ENCODE results near the gene PURB. TPM values are rescaled to one million over a fixed set of nuclear protein-coding genes. Genes with fewer than 3 reads are reported as not detected.

Gene PURB
- total RNA-seq, 2 experiments from 2014 or later: 17.0 to 17.4 TPM

- Mint-ChIP-seq H3K36me3 (ENCODE audit: low read depth) (no peaks in the 10 kb centered on the region), H3K9me3 (no peaks in the 10 kb centered on the region), H3K4me3 (no peak overlapping the region), H3K27me3 (no peaks in the 10 kb centered on the region), H3K4me1 (ENCODE audit: low read depth) (peaks cover 7% of the 10 kb centered on the region), H3K27ac (no peak overlapping the region)
- Histone ChIP-seq H3K9me3 (ENCODE audit: control insufficient read depth in 1 of 2, insufficient read depth in 1 of 2, low read length in 2 of 2) (no peaks in the 10 kb centered on the region), H3K27ac (ENCODE audit: low read depth in 1 of 2, low read length in 2 of 2) (no peak overlapping the region), H3K27me3 (ENCODE audit: control insufficient read depth in 1 of 2, insufficient read depth in 2 of 2, low read length in 2 of 2) (no peaks in the 10 kb centered on the region), H3K4me3 (ENCODE audit: low read length) (no peak overlapping the region), H3K36me3 (ENCODE audit: insufficient read depth, low read length) (no peaks in the 10 kb centered on the region), H3K4me1 (ENCODE audit: insufficient read depth, low read length) (peaks cover 9% of the 10 kb centered on the region)
- intact Hi-C loops (cut with DNase I, micrococcal nuclease): no loop called here
- CTCF ChIA-PET: interaction anchor here (1.1 to 2.2 kb wide), 5 partner anchors 34 to 332 kb away, joined by 3 to 11 read pairs (median 5); no protein-coding TSS in a partner anchor
- ATAC-seq (ENCODE audit: poor library complexity) (no peak), DNase-seq (no peak)
- TF ChIP-seq CTCF (IDR thresholded peaks at IDR 0.05): no peak
- POLR2A ChIA-PET: interaction anchor here (0.6 to 0.7 kb wide), 2 partner anchors 34 to 79 kb away, joined by 3 to 4 read pairs; partner anchors contain the start of gene PURB
Observed at GRCh38 chr7:44920119-44920518, 34.8 kb upstream of the PURB start.

- H3K4me3 ChIP-seq (ENCODE audit: low read length): no peak overlapping the region
- ChIA-PET POLR2A (no interaction called here), CTCF (interaction anchor here (1.1 to 1.3 kb wide), 2 partner anchors 61 kb away, joined by 4 read pairs; no protein-coding TSS in a partner anchor)
- H3K27me3 Mint-ChIP-seq: no peaks in the 10 kb centered on the region
- no peaks in the 10 kb centered on the region for H3K9me3 Mint-ChIP-seq
- no peaks in the 10 kb centered on the region for H3K36me3 Mint-ChIP-seq (ENCODE audit: low read depth)
- H3K4me3 Mint-ChIP-seq: no peak overlapping the region
- ATAC-seq (ENCODE audit: poor library complexity) (no peak), DNase-seq (no peak)
- H3K9me3 ChIP-seq (ENCODE audit: control insufficient read depth in 1 of 2, insufficient read depth in 1 of 2, low read length in 2 of 2): no peaks in the 10 kb centered on the region
- no peaks in the 10 kb centered on the region for H3K27me3 ChIP-seq (ENCODE audit: control insufficient read depth in 1 of 2, insufficient read depth in 2 of 2, low read length in 2 of 2)
- no peak for TF ChIP-seq CTCF (IDR thresholded peaks at IDR 0.05)
- H3K27ac Mint-ChIP-seq: no peak overlapping the region
- intact Hi-C loops (cut with DNase I, micrococcal nuclease): loop anchor here in 1 of 2 experiments (2.0 kb wide), 1 partner anchor 31 kb away; no protein-coding TSS in a partner anchor
- H3K36me3 ChIP-seq (ENCODE audit: insufficient read depth, low read length): no peaks in the 10 kb centered on the region
- peaks cover 10% of the 10 kb centered on the region for H3K4me1 Mint-ChIP-seq (ENCODE audit: low read depth)
- H3K27ac ChIP-seq (ENCODE audit: low read depth in 1 of 2, low read length in 2 of 2): no peak overlapping the region
- H3K4me1 ChIP-seq (ENCODE audit: insufficient read depth, low read length): peaks cover 9% of the 10 kb centered on the region
Observed at GRCh38 chr7:44918029-44918428, 32.7 kb upstream of the PURB start.

DNA sequence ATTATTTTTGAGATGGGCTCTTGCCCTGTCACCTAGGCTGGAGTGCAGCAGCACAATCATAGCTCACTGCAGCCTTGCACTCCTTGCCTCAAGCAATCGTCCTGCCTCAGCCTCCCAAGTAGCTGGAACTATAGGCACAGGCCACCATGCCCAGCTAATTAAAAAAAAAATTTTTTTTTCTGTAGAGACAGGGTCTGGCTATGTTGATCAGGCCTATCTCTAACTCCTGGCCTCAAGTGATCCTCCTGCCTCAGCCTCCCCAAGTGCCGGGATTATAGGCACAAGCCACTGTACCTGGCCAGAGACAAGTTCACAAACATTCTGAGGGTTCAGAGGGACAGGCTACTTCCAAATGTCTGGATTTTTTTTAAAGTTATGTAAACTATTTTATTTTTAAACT lies 32.1 kb upstream of the PURB start:
- H3K4me3 Mint-ChIP-seq: no peak overlapping the region
- Histone ChIP-seq H3K4me3 (ENCODE audit: low read length) (no peak overlapping the region), H3K36me3 (ENCODE audit: insufficient read depth, low read length) (no peaks in the 10 kb centered on the region), H3K27me3 (ENCODE audit: control insufficient read depth in 1 of 2, insufficient read depth in 2 of 2, low read length in 2 of 2) (no peaks in the 10 kb centered on the region), H3K9me3 (ENCODE audit: control insufficient read depth in 1 of 2, insufficient read depth in 1 of 2, low read length in 2 of 2) (no peaks in the 10 kb centered on the region), H3K4me1 (ENCODE audit: insufficient read depth, low read length) (peaks cover 9% of the 10 kb centered on the region), H3K27ac (ENCODE audit: low read depth in 1 of 2, low read length in 2 of 2) (no peak overlapping the region)
- ATAC-seq (ENCODE audit: poor library complexity): no peak
- no peaks in the 10 kb centered on the region for H3K27me3 Mint-ChIP-seq
- POLR2A ChIA-PET: no interaction called here
- no peaks in the 10 kb centered on the region for H3K9me3 Mint-ChIP-seq
- intact Hi-C loops (cut with DNase I, micrococcal nuclease): no loop called here
- H3K36me3 Mint-ChIP-seq (ENCODE audit: low read depth): no peaks in the 10 kb centered on the region
- peaks cover 10% of the 10 kb centered on the region for H3K4me1 Mint-ChIP-seq (ENCODE audit: low read depth)
- CTCF ChIA-PET: interaction anchor here (1.3 kb wide), 1 partner anchor 61 kb away, joined by 4 read pairs; no protein-coding TSS in a partner anchor
- no peak for TF ChIP-seq CTCF (IDR thresholded peaks at IDR 0.05)
- DNase-seq: no peak
- H3K27ac Mint-ChIP-seq: no peak overlapping the region
